SK-N-SH treated with all-trans-retinoic acid at 6 μM for 48 hours (cell line): ENCODE results near the gene MTFR2.

Experiments used
- ATAC-seq: fragments of 200-7000 bp; cut with Tn5 transposase; 3 replicates; pipeline ENCODE4 v1.9.1; 2020; ENCODE audit warnings: mild to moderate bottlenecking, moderate library complexity
- ARNTL ChIP-seq: fragments of 450-650 bp; formaldehyde crosslinking; IDR thresholded peaks from 2 replicates; pipeline ENCODE4 v1.5.0; 2020; ENCODE audit warnings: low read depth, mild to moderate bottlenecking, moderate library complexity, borderline replicate concordance
- BACH2 ChIP-seq: fragments of 250-450 bp; sonication (Bioruptor Pico); IDR thresholded peaks from 2 replicates; pipeline ENCODE4 v1.9.0; 2021; ENCODE audit warnings: mild to moderate bottlenecking, borderline replicate concordance
- CSDC2 ChIP-seq: fragments of 250-450 bp; sonication (Bioruptor Pico); IDR thresholded peaks from 2 replicates; pipeline ENCODE4 v1.5.0; 2020; ENCODE audit warnings: mild to moderate bottlenecking, moderate library complexity
- CSRNP3 ChIP-seq: fragments of 250-450 bp; sonication (Bioruptor Pico); IDR thresholded peaks from 2 replicates; pipeline ENCODE4 v1.5.1; 2021; ENCODE audit warnings: mild to moderate bottlenecking, moderate library complexity
- ESRRG ChIP-seq: fragments of 250-450 bp; sonication (Bioruptor Pico); IDR thresholded peaks from 2 replicates; pipeline ENCODE4 v1.6.1; 2021; ENCODE audit warnings: mild to moderate bottlenecking
- GLIS3 ChIP-seq: fragments of 250-450 bp; sonication (Bioruptor Pico); IDR thresholded peaks from 2 replicates; pipeline ENCODE4 v1.5.0; 2020; ENCODE audit warnings: mild to moderate bottlenecking, moderate library complexity
- ISL1 ChIP-seq: fragments of 250-450 bp; sonication (Bioruptor Pico); IDR thresholded peaks from 2 replicates; pipeline ENCODE4 v2.1.2; 2022; ENCODE audit warnings: mild to moderate bottlenecking, moderate library complexity
- PPARA ChIP-seq: fragments of 250-450 bp; sonication (Bioruptor Pico); IDR thresholded peaks from 2 replicates; pipeline ENCODE4 v1.5.0; 2020; ENCODE audit warnings: mild to moderate bottlenecking, borderline replicate concordance
- RARB ChIP-seq: fragments of 250-450 bp; sonication (Bioruptor Pico); IDR thresholded peaks from 2 replicates; pipeline ENCODE4 v1.8.0; 2021; ENCODE audit warnings: mild to moderate bottlenecking, moderate library complexity
- SNAI2 ChIP-seq: fragments of 250-450 bp; sonication (Bioruptor Pico); IDR thresholded peaks from 2 replicates; pipeline ENCODE4 v1.5.0; 2020; ENCODE audit warnings: mild to moderate bottlenecking, moderate library complexity
- TCF4 ChIP-seq: fragments of 250-450 bp; sonication (Bioruptor Pico); IDR thresholded peaks from 2 replicates; pipeline ENCODE4 v1.8.0; 2021; ENCODE audit warnings: mild to moderate bottlenecking, moderate library complexity, borderline replicate concordance
- TOX ChIP-seq: fragments of 250-450 bp; sonication (Bioruptor Pico); IDR thresholded peaks from 2 replicates; pipeline ENCODE4 v1.8.0; 2021; ENCODE audit warnings: mild to moderate bottlenecking, moderate library complexity, borderline replicate concordance
- TSHZ2 ChIP-seq: fragments of 250-450 bp; sonication (Bioruptor Pico); IDR thresholded peaks from 2 replicates; pipeline ENCODE4 v1.5.0; 2020; ENCODE audit warnings: mild to moderate bottlenecking, moderate library complexity
- ZC3H10 ChIP-seq: fragments of 250-450 bp; sonication (Bioruptor Pico); IDR thresholded peaks from 2 replicates; pipeline ENCODE4 v1.5.1; 2021; ENCODE audit warnings: mild to moderate bottlenecking, moderate library complexity
- ZFP3 ChIP-seq: fragments of 250-450 bp; sonication (Bioruptor Pico); IDR thresholded peaks from 2 replicates; pipeline ENCODE4 v1.5.0; 2020; ENCODE audit warnings: mild to moderate bottlenecking, moderate library complexity
- ZNF565 ChIP-seq: fragments of 450-650 bp; formaldehyde crosslinking; conservative IDR thresholded peaks from 2 replicates; pipeline ENCODE4 v1.5.0; 2020; ENCODE audit warnings: low read depth, mild to moderate bottlenecking, moderate library complexity
- ZNF70 ChIP-seq: fragments of 450-650 bp; formaldehyde crosslinking; IDR thresholded peaks from 2 replicates; pipeline ENCODE4 v1.5.0; 2020; ENCODE audit warnings: mild to moderate bottlenecking, moderate library complexity
- ZNF8 ChIP-seq: fragments of 450-650 bp; formaldehyde crosslinking; IDR thresholded peaks from 2 replicates; pipeline ENCODE4 v1.5.0; 2020; ENCODE audit warnings: mild to moderate bottlenecking, moderate library complexity
- TF ChIP-seq, protein P1 (sequence below): fragments of 250-450 bp; sonication (Bioruptor Pico); IDR thresholded peaks from 2 replicates; pipeline ENCODE4 v1.8.0; 2020; ENCODE audit warnings: mild to moderate bottlenecking, moderate library complexity, borderline replicate concordance
- TF ChIP-seq, protein P2 (sequence below): fragments of 250-450 bp; sonication (Bioruptor Pico); IDR thresholded peaks from 2 replicates; pipeline ENCODE4 v1.8.0; 2021; ENCODE audit warnings: low read depth, mild to moderate bottlenecking, moderate library complexity, borderline replicate concordance
- TF ChIP-seq, protein P3 (sequence below): fragments of 250-450 bp; sonication (Bioruptor Pico); IDR thresholded peaks from 2 replicates; pipeline ENCODE4 v1.5.1; 2020; ENCODE audit warnings: low read depth, mild to moderate bottlenecking, moderate library complexity

The MTFR2 gene

GRCh38 chr6:136280032-136280609, 30.0 kb upstream of the MTFR2 start:
- TF ChIP-seq PPARA (CRISPR knock-in tag) (no peak), ZFP3 (CRISPR knock-in tag) (no peak), ZC3H10 (CRISPR knock-in tag) (no peak), TOX (CRISPR knock-in tag) (no peak), TCF4 (no peak), ZNF8 (CRISPR knock-in tag) (no peak), BACH2 (no peak), ZNF70 (no peak), RARB (CRISPR knock-in tag) (no peak), ZNF565 (no peak), CSDC2 (no peak), TSHZ2 (CRISPR knock-in tag) (no peak)
- TF ChIP-seq, protein P1, sequence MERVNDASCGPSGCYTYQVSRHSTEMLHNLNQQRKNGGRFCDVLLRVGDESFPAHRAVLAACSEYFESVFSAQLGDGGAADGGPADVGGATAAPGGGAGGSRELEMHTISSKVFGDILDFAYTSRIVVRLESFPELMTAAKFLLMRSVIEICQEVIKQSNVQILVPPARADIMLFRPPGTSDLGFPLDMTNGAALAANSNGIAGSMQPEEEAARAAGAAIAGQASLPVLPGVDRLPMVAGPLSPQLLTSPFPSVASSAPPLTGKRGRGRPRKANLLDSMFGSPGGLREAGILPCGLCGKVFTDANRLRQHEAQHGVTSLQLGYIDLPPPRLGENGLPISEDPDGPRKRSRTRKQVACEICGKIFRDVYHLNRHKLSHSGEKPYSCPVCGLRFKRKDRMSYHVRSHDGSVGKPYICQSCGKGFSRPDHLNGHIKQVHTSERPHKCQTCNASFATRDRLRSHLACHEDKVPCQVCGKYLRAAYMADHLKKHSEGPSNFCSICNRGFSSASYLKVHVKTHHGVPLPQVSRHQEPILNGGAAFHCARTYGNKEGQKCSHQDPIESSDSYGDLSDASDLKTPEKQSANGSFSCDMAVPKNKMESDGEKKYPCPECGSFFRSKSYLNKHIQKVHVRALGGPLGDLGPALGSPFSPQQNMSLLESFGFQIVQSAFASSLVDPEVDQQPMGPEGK (CRISPR knock-in tag): no peak

DNA sequence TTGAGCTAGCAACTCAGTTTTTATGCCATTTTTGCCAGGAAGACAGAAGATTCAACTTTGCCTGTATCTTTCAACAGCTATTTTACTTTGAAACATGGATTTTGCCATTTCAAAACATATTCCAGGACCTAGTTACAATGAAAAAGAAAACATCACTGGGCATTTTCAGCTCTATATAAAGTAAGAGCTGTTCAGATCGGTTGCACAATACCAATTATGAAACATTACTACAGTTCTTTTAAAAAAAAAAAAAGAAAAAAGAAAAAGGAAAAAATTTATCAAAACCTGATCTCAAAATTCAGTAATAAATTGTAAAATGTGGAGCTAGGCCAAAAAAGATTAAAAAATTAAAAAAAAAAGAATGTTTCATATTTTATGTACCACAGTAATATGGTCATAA, 24.0 kb upstream of the MTFR2 start:
- ATAC-seq: no peak
- TF ChIP-seq ARNTL (CRISPR knock-in tag) (no peak), ISL1 (CRISPR knock-in tag) (no peak), TSHZ2 (CRISPR knock-in tag) (no peak), RARB (CRISPR knock-in tag) (no peak), TCF4 (no peak), SNAI2 (CRISPR knock-in tag) (no peak), ZNF565 (no peak), ESRRG (no peak), CSRNP3 (CRISPR knock-in tag) (no peak), TOX (CRISPR knock-in tag) (no peak), GLIS3 (CRISPR knock-in tag) (no peak), BACH2 (no peak), PPARA (CRISPR knock-in tag) (no peak), ZC3H10 (CRISPR knock-in tag) (no peak), CSDC2 (no peak), ZNF70 (no peak), ZFP3 (CRISPR knock-in tag) (no peak)
- TF ChIP-seq, protein P2, sequence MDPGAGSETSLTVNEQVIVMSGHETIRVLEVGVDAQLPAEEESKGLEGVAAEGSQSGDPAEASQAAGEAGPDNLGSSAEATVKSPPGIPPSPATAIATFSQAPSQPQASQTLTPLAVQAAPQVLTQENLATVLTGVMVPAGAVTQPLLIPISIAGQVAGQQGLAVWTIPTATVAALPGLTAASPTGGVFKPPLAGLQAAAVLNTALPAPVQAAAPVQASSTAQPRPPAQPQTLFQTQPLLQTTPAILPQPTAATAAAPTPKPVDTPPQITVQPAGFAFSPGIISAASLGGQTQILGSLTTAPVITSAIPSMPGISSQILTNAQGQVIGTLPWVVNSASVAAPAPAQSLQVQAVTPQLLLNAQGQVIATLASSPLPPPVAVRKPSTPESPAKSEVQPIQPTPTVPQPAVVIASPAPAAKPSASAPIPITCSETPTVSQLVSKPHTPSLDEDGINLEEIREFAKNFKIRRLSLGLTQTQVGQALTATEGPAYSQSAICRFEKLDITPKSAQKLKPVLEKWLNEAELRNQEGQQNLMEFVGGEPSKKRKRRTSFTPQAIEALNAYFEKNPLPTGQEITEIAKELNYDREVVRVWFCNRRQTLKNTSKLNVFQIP: no peak
- TF ChIP-seq, protein P3, sequence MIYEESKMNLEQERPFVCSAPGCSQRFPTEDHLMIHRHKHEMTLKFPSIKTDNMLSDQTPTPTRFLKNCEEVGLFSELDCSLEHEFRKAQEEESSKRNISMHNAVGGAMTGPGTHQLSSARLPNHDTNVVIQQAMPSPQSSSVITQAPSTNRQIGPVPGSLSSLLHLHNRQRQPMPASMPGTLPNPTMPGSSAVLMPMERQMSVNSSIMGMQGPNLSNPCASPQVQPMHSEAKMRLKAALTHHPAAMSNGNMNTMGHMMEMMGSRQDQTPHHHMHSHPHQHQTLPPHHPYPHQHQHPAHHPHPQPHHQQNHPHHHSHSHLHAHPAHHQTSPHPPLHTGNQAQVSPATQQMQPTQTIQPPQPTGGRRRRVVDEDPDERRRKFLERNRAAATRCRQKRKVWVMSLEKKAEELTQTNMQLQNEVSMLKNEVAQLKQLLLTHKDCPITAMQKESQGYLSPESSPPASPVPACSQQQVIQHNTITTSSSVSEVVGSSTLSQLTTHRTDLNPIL (CRISPR knock-in tag): no peak

More at GRCh38 chr6:136280032-136280609, 30.0 kb upstream of the MTFR2 start:
- no peak for ATAC-seq
